NCI-H510A (cell line): ENCODE results near the gene MFAP3.
"Not testable (repeated sequence)": the region's sequence is repeated elsewhere in the genome, so short reads cannot be mapped to it uniquely, and the experiment has no call there.

Experiments
- DNase-seq: peaks from one replicate; lab custom pipeline; 2025; lab: John Stamatoyannopoulos, UW

MFAP3 gene

DNA sequence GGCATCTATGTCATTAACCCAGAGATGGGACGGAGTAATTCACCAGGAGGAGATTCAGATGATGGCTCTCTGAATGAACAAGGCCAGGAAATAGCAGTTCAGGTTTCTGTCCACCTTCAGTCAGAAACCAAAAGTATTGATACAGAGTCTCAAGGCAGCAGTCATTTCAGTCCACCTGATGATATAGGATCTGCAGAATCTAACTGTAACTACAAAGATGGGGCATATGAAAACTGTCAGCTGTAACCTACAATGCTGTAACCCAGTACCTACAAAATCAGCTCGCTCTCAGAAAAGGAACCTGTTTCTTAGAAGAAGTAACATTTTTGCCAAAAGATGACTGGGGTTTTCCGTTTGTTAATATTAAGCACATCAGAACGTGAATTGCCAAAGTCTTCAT is 14.7 kb downstream of the MFAP3 start:
- DNase-seq: no peak

DNA sequence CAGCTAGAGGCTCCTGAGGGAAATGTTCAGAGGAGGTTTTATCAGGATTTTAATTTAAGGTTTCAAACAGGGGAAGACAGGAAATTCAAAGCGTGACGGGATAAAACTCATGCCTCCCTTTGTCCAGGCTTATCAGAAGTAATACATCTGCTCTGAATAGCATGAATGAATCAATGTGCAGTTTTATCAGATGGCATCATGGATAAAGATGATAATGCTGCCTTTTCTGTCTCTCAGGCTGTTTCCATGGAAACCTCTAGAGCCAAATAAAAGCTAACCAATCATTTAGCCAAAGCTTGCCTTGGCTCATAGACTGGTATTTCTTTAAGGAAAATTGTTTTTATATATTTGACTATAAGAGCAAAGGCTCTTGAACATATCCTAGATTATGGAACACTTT is 16.4 kb downstream of the MFAP3 start:
- DNase-seq: no peak

GRCh38 chr5:154058055-154059038 is 19.6 kb downstream of the MFAP3 start:
- DNase-seq: no peak

DNA sequence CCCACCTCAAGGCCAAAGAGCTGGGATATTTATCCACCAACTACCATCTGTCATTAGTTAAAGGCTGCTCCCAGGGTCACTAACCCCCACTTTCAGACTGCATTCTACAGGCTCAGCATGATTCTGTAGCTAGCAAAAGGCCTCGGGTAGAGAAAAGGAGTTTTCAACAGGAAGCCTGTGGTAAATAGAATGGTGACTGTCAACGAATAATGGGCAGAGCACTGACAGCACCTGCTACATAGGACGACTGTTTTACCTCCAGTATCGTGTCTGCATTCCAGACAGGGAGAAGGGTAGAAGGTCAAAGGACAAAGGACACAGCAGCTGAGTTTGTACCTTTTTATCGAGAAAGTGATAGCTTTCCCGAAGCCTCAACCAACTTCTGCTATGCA is 20.3 kb downstream of the MFAP3 start:
- no peak for DNase-seq

DNA sequence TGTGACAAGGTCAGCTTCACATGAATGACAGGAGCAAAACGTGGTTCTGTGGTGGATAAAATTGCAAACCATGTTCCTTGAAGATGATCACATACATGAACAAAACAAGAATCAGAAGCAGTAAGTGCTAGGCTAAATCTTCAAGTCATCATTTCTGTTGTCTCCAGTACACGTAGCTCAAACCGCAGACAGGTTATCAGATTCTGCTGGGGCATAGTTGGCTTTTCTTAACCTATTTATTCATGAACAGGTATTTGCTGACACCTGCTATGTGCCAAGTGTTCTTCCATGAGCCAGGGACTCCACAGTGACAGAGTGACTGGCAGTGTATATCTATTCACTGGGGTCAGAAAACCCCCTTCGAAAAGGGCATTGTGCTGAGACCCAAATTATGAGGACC is 20.8 kb downstream of the MFAP3 start:
- DNase-seq: no peak

DNA sequence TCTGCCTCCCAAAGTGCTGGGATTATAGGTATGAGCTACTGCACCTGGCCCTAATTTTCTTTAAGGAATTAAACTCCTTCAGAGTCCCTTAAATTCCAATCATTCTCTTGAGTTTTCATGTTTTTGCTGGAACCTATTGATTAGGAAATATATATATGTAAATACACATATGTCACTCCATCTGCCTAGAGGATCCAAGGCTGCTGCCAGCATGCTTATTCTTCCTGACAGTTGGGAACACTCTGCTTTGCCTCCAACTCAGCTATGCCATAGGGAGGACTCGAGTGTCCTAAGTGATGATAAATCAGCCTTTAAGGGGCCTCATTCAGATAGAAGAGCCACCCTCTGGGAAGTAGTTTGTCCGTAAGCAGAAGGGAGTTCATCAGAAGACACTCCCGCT is 21.8 kb downstream of the MFAP3 start:
- DNase-seq: no peak

DNA sequence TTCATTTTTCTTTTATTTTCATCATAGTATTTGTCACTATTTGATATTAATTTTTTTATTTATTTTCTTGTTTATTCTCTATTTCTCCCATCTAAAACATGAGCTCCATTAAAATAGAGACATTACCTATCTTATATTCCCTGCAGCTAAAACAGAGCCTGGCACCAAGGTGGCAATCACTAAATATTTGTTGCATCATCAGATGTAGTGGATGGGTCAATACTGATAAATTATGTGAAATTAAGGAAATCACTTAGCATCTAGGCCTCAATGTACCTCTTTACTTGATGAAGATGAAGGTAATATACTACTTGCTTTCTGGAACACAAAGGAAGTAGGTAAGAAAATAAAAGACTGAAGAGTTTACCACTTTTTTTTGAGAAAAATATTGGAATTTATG is 24.6 kb downstream of the MFAP3 start:
- DNase-seq: no peak

DNA sequence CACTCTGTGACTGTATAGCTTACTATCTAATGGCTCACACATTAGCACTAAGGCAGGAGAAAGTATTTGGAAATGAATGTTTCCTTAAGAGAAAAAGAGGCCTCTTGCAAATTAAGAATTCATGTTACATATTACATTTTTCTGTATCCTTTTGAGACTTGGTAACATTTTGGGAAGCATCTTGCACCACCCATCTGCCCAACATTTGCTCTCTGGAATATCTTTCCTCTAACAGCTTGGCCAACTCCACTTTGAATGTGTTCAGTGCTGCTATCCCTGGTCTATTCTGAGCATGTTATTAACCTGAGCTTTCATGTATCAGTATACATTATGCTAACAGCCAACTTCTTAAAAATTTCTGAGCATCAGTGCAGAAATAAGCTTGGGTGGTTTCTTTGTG is 27.2 kb downstream of the MFAP3 start:
- DNase-seq: no peak

- not testable (repeated sequence) for DNase-seq
Observed at GRCh38 chr5:154069854-154070253, 31.1 kb downstream of the MFAP3 start.

- no peak for DNase-seq
Observed at GRCh38 chr5:154071799-154072413, 33.1 kb downstream of the MFAP3 start.

DNA sequence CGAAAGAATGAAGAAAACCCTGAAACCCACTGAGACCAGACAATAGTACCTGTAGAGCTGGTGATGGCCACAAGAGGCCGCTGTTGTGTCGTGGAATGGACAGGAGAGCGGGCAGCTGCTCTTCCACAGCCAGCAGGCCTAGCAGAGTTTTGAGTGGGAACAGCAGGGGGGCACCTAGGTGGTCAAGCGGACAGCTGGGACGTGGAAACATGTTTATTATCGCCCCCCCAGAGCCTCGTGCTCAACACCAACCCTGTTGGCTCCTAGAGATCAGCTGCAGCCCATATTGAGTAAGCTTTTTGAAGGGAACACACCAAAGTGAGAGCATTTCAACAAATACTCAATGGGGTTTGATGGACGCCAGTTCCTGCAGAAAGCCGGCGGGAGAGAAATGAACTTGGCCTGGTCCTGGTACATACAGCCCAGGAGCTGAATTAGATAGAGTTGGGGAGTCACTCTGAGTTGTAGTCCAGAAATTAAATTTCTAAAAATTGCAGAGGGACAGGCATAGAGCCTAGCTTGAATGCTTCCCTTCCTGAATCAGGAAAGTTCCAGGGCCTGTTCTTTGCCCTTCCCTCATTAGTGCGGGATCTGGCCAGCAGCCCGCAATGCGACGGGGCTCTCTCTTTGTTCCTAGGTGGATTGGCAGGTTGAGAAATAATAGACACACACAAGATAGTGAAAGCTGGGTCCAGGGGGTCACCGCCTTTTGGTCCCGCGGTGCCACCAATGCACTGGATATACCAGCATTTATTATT is 33.8 kb downstream of the MFAP3 start:
- no peak for DNase-seq

DNA sequence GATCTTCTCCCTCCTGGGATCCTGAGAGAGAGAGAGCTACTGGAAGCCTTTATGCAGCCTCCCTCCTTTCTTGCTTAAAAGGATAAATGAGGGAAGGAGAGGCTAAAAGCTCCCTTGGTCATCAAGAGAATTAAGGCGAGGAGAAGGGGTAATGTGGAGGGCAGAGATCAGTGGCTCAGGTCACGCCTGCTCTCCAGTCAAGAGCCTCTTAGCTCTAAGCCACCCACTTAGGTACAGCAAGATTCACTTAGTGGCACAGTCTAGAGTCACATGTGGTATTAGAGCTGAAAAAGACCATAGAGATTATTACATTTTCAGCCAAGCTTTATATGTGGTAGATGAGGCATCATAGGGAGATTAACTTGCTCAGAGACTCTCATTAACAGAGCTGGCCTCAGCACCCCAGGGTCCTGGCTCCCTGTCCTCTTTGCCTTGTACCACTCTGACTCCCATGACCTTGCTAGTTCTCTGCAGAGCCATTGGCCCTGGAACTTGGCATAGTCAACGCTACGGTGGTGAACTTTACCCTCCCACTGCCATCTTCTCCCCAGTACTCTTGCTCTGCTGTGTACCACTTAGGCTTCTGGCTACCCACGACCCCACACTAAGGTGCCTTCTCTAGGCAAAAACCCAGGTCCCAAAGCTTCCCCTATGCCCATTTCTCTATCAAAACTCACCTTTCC is 37.6 kb downstream of the MFAP3 start:
- no peak for DNase-seq

DNA sequence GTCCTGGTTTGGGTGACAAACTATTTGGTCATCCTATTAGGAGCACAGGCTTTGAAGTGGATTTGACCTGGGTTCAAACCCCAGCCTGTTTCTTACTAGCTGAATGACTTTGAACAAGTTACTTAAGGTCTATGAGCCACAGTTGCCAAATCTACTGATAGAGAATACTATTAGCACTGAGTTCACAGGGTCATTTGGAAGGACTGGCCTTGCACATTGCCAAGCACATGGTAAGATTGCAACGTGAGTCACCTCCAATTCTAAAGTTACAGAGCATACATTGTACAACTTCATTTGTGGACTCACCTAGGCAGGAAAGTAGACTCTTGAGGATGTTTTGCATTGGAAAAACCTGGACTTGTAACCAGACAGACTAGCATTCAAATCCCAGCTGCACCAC is 38.9 kb downstream of the MFAP3 start:
- no peak for DNase-seq

DNA sequence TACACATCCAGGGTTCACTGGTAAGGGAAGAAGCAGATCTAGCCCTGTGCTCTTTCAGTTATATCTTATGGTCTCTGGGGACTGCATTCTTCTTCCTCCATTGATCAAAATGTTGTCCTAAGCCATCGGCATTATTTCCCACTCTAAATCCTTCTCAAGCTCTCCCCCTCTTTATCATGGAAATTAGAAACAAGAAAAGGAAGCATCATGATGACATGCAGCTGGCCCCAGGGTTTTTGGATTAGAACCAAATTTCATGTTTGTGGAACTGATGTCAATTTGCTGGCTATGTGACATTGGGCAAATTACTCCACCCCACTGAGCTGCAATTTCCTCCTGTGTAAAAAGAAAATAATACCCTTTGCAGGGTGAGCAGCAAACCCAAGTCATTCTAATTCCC is 39.5 kb downstream of the MFAP3 start:
- no peak for DNase-seq

DNA sequence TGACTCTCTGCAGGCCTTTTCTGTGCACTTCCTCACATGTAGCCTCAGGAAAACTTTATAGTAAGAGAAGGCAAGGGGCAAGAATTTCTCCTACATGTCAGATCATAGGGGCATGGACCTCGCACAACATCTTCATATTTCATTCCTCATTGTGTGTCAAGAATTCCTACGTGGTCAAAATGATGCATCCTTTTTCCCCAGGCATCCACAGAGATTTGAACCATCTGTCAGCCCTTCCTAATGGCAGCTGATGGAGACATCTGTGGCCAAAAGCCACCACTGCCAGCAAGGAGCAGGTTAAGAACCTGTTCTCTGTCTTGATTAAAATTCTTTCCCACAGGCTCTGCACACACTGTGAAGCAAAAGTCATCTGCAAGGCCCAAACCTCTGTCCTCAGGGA is 42.5 kb downstream of the MFAP3 start:
- no peak for DNase-seq

DNA sequence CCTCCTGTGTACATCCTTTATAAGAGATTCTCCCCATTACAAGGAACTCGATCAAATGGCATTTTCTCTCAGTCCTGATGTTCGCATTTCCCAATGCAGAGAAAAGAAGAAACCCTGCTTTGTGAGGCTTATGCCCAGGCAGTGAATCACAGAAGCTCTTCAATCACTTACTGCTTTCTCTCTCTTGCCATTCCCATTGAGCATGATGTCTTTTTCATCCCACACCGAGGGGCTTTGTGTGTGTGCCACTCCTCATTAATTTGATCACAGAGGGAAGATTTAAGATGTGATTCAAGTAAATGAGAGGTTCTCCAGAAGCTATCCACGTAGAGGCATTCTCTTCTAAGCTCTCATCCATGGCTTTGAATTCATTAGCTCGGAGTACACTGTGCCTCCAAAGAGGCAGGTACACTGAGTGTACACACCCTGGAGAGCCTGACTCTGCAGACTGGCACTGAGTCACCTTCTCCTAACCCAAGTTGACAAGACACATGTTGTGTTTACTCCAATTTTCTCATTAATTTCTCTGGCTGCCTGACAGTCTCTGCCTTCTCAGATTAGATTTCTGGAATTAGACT is 45.4 kb downstream of the MFAP3 start:
- no peak for DNase-seq

GRCh38 chr5:154086146-154086545 is 47.4 kb downstream of the MFAP3 start:
- no peak for DNase-seq

GRCh38 chr5:154086641-154087040 is 47.9 kb downstream of the MFAP3 start:
- no peak for DNase-seq

- DNase-seq: no peak
Observed at GRCh38 chr5:154087260-154087659, 48.5 kb downstream of the MFAP3 start.

GRCh38 chr5:154088801-154089200 is 50.0 kb downstream of the MFAP3 start:
- no peak for DNase-seq

GRCh38 chr5:154090656-154091055 is 51.9 kb downstream of the MFAP3 start:
- no peak for DNase-seq
